ENCODE measurements around the gene ANAPC16.
A peak's percentile ranks its signal among the peaks of the same experiment; 100 is the strongest.

Gene ANAPC16

DNA sequence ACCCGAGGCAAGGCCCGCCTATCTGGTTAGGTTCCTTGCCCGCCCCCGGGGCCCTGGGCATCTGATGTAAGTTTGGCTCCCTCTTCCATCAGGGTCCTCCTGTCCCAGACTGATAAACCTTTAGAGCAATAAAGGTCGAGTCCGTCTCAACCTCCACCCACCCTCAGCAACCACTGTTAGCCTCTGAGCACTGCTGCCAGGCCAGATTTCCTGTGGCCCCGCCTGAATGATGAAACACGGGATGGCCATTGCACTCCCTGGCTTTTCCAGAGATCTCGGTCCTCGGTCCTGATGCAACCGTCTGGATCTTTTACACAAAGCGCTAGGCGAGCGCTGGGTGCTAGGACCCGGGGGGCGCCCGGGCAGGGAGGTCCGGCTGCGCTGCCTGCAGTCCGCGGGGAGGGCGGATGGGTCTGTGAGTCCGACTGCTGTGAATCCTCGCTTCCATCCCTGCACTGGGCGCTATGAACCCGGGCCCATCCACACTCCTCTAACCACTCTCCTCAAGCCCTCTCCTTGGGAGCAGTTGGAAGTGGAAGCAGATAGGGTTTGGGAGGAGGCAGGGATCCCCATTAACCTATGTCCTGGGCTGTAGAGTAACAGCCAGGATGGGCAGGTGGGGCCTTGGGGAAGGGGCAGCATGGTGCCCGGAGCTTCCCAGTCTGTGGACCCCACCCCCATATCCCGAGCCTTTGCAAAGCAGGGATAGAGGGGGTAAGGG lies 57.0 kb downstream of the ANAPC16 start:
- peak overlapping the region; percentile 1 to 87; a peak in 3 of 4 replicates for H3K4me3 ChIP-seq (ENCODE audit: low read depth in 1 of 2, low read length in 2 of 2)
- ATAC-seq (ENCODE audit: insufficient read depth, low read depth) (no peak; the same call in 2 of the 3 replicates), DNase-seq (peak; percentile 41)
- peaks cover 37% of the 10 kb centered on the region for H3K79me2 ChIP-seq (ENCODE audit: insufficient read depth, low read length)
- no peak for TF ChIP-seq EZH2 (IDR thresholded peaks at IDR 0.05; ENCODE audit: borderline replicate concordance, low read depth, low read length, severe bottlenecking)
- TF ChIP-seq, protein P1, sequence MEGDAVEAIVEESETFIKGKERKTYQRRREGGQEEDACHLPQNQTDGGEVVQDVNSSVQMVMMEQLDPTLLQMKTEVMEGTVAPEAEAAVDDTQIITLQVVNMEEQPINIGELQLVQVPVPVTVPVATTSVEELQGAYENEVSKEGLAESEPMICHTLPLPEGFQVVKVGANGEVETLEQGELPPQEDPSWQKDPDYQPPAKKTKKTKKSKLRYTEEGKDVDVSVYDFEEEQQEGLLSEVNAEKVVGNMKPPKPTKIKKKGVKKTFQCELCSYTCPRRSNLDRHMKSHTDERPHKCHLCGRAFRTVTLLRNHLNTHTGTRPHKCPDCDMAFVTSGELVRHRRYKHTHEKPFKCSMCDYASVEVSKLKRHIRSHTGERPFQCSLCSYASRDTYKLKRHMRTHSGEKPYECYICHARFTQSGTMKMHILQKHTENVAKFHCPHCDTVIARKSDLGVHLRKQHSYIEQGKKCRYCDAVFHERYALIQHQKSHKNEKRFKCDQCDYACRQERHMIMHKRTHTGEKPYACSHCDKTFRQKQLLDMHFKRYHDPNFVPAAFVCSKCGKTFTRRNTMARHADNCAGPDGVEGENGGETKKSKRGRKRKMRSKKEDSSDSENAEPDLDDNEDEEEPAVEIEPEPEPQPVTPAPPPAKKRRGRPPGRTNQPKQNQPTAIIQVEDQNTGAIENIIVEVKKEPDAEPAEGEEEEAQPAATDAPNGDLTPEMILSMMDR (IDR thresholded peaks at IDR 0.05; ENCODE audit: borderline replicate concordance, extremely low read depth, low read length, poor library complexity, severe bottlenecking): no peak
- H3K36me3 ChIP-seq (ENCODE audit: insufficient read depth, low read length): peaks cover 25% of the 10 kb centered on the region
- H3K27me3 ChIP-seq (ENCODE audit: insufficient read depth, low read length, poor library complexity): no peaks in the 10 kb centered on the region
- H2AFZ ChIP-seq (ENCODE audit: low read depth, low read length): peak overlapping the region; percentile 37; the same call in 1 of the 2 replicates
- no peaks in the 10 kb centered on the region for H3K9me3 ChIP-seq (ENCODE audit: insufficient read depth, low read length, severe bottlenecking)
- H3K4me1 ChIP-seq (ENCODE audit: insufficient read depth, low read length): peaks cover 45% of the 10 kb centered on the region
- peak overlapping the region; percentile 86 for H3K27ac ChIP-seq (ENCODE audit: low read length)
- H4K20me1 ChIP-seq (ENCODE audit: insufficient read depth, low read length): peaks cover 28% of the 10 kb centered on the region
- H3K9ac ChIP-seq (ENCODE audit: low read depth, low read length): peak overlapping the region; percentile 98
- H3K4me2 ChIP-seq (ENCODE audit: insufficient read depth, low read length): peak overlapping the region; percentile 81

DNA sequence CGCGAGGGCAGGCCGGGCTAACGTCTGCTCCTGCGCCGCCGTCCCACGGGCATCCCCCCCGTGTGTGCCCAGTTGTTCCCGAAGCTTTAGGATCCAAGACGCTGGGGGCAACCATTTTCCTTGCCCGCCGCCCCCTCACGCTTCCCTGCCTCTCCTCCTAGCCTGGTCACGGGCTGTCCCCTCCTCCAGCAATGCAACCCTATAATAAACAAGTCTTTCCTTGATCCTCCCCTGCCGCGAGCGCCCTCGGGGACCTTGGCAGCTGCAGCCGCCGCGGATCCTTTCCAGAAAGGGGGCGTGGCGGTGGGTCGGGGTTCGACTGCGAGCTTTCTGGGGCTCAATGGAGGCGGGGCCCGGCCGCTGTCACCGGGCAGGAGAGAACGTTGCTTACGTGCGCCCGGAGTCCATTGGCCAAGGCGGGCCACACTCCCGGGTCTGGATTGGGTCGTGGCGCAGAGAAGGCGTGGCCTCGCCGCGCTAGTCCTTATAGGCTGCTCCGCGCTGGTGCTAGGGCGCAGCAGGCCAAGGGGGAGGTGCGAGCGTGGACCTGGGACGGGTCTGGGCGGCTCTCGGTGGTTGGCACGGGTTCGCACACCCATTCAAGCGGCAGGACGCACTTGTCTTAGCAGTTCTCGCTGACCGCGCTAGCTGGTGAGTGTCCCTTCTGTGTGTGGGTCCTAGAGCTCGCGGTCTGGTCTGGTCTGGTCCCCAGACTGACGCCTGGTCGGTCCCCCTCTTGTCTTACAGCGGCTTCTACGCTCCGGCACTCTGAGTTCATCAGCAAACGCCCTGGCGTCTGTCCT lies 57.8 kb downstream of the ANAPC16 start, which contains the start of gene DDIT4:
Gene DDIT4 (plus strand): TSS at position 515 of the 803 bp plus-strand sequence. CDS start 293 bp downstream, outside the sequence.
- Histone ChIP-seq H3K27ac (ENCODE audit: low read length) (peak within 1 kb of the TSS; percentile 99), H3K9ac (ENCODE audit: low read depth, low read length) (peak within 1 kb of the TSS; percentile 98), H4K20me1 (ENCODE audit: insufficient read depth, low read length) (peaks cover 28% of the 10 kb centered on the region), H3K79me2 (ENCODE audit: insufficient read depth, low read length) (peaks cover 37% of the 10 kb centered on the region), H2AFZ (ENCODE audit: low read depth, low read length) (peak within 1 kb of the TSS; percentile 37; the same call in 1 of the 2 replicates), H3K36me3 (ENCODE audit: insufficient read depth, low read length) (peaks cover 25% of the 10 kb centered on the region), H3K9me3 (ENCODE audit: insufficient read depth, low read length, severe bottlenecking) (no peaks in the 10 kb centered on the region), H3K4me2 (ENCODE audit: insufficient read depth, low read length) (peak within 1 kb of the TSS; percentile 81), H3K4me1 (ENCODE audit: insufficient read depth, low read length) (peaks cover 45% of the 10 kb centered on the region), H3K27me3 (ENCODE audit: insufficient read depth, low read length, poor library complexity) (no peaks in the 10 kb centered on the region), H3K4me3 (ENCODE audit: low read depth in 1 of 2, low read length in 2 of 2) (peak within 1 kb of the TSS; percentile 77 to 87)
- TF ChIP-seq, protein P1 (IDR thresholded peaks at IDR 0.05; ENCODE audit: borderline replicate concordance, extremely low read depth, low read length, poor library complexity, severe bottlenecking): no peak
- no peak for TF ChIP-seq EZH2 (IDR thresholded peaks at IDR 0.05; ENCODE audit: borderline replicate concordance, low read depth, low read length, severe bottlenecking)
- peak; percentile 99 for DNase-seq
- peak; percentile 91 for ATAC-seq (ENCODE audit: insufficient read depth, low read depth)

DNA sequence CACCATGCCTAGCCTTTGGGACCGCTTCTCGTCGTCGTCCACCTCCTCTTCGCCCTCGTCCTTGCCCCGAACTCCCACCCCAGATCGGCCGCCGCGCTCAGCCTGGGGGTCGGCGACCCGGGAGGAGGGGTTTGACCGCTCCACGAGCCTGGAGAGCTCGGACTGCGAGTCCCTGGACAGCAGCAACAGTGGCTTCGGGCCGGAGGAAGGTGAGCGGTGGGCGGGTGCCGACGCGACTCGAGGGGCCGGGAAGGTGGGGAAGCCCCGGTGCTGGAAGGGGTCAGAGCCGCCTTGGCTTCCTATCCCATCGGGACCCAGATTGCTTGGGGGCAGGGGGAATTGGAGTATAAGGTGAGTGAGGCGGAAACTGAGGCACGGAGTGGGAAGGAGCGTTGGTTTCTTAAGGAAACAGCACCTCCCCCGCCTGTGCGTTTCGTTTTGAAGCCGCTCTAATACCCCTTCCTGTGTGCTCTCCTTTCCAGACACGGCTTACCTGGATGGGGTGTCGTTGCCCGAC lies 58.5 kb downstream of the ANAPC16 start:
- Histone ChIP-seq H3K27me3 (ENCODE audit: insufficient read depth, low read length, poor library complexity) (no peaks in the 10 kb centered on the region), H3K4me1 (ENCODE audit: insufficient read depth, low read length) (peaks cover 45% of the 10 kb centered on the region), H3K4me3 (ENCODE audit: low read depth in 1 of 2, low read length in 2 of 2) (peak overlapping the region; percentile 77 to 87), H4K20me1 (ENCODE audit: insufficient read depth, low read length) (peaks cover 28% of the 10 kb centered on the region), H3K9ac (ENCODE audit: low read depth, low read length) (peak overlapping the region; percentile 98), H2AFZ (ENCODE audit: low read depth, low read length) (peak overlapping the region; percentile 34; the same call in 1 of the 2 replicates), H3K9me3 (ENCODE audit: insufficient read depth, low read length, severe bottlenecking) (no peaks in the 10 kb centered on the region), H3K27ac (ENCODE audit: low read length) (peak overlapping the region; percentile 99), H3K4me2 (ENCODE audit: insufficient read depth, low read length) (peak overlapping the region; percentile 81), H3K79me2 (ENCODE audit: insufficient read depth, low read length) (peaks cover 37% of the 10 kb centered on the region), H3K36me3 (ENCODE audit: insufficient read depth, low read length) (peaks cover 25% of the 10 kb centered on the region)
- ATAC-seq (ENCODE audit: insufficient read depth, low read depth) (peak; percentile 5; the same call in 2 of the 3 replicates), DNase-seq (no peak)
- TF ChIP-seq EZH2 (IDR thresholded peaks at IDR 0.05; ENCODE audit: borderline replicate concordance, low read depth, low read length, severe bottlenecking): peak; percentile 50
- TF ChIP-seq, protein P1 (IDR thresholded peaks at IDR 0.05; ENCODE audit: borderline replicate concordance, extremely low read depth, low read length, poor library complexity, severe bottlenecking): no peak

Measured in DND-41 (cell line).